Caco-2 (cell line): ENCODE measurements around the gene RYR2. TPM values are rescaled to one million over a fixed set of nuclear protein-coding genes. Genes with fewer than 3 reads are reported as not detected.

ENCODE experiments used
- BruUV-seq: library from RNA; stranded (reverse); fragments of 400-500 nt; replicated peaks from 2 replicates; lab custom pipeline; 2021; lab: Mats Ljungman, UMichigan
- CTCF ChIA-PET: fragments of 300-600 bp; sonication (Branson Sonifier 250); formaldehyde crosslinking; loops from one replicate; lab custom pipeline; 2022; ENCODE audit warnings: antibody characterized with exemption; lab: Charles Lee
- POLR2A ChIA-PET: fragments of 300-600 bp; sonication (Branson Sonifier 250); formaldehyde crosslinking; loops from one replicate; lab custom pipeline; 2022; ENCODE audit warnings: antibody characterized with exemption; lab: Charles Lee
- DNase-seq, 2 experiments: peaks; one replicate each; pipeline versions ENCODE4 v3.0.0 to v3.0.0-alpha.2; 2020 to 2022
- H3K27me3 ChIP-seq: replicated peaks from 2 replicates; pipeline ENCODE4 v1.6.0; 2011; ENCODE audit warnings: low read length; ENCODE audit not compliant: control insufficient read depth, insufficient read depth
- H3K36me3 ChIP-seq: 2 replicates; pipeline ENCODE4 v1.5.1; 2011; ENCODE audit warnings: low read length; ENCODE audit not compliant: control insufficient read depth, insufficient read depth
- H3K4me1 ChIP-seq: fragments of 250-450 bp; sonication (Bioruptor Pico); 2 replicates; pipeline ENCODE4 v1.5.1; 2020; ENCODE audit warnings: mild to moderate bottlenecking
- H3K4me3 ChIP-seq: 2 replicates; pipeline ENCODE4 v1.5.1; 2011; ENCODE audit warnings: low read depth, mild to moderate bottlenecking, control low read depth, low read length
- H3K9me3 ChIP-seq: fragments of 250-450 bp; sonication (Bioruptor Pico); 2 replicates; pipeline ENCODE4 v1.5.1; 2020; ENCODE audit warnings: mild to moderate bottlenecking, moderate library complexity
- H3K27ac Mint-ChIP-seq: one replicate; pipeline ENCODE4 v1.8.0; 2022; ENCODE audit warnings: mixed read lengths; ENCODE audit not compliant: unreplicated experiment
- H3K27me3 Mint-ChIP-seq: one replicate; pipeline ENCODE4 v1.8.0; 2022; ENCODE audit warnings: mixed read lengths; ENCODE audit not compliant: insufficient read depth, unreplicated experiment
- H3K36me3 Mint-ChIP-seq: one replicate; pipeline ENCODE4 v1.8.0; 2022; ENCODE audit warnings: mild to moderate bottlenecking, mixed read lengths; ENCODE audit not compliant: insufficient read depth, unreplicated experiment
- H3K4me1 Mint-ChIP-seq: one replicate; pipeline ENCODE4 v1.8.0; 2022; ENCODE audit warnings: low read depth, mixed read lengths; ENCODE audit not compliant: unreplicated experiment
- H3K4me3 Mint-ChIP-seq: one replicate; pipeline ENCODE4 v1.8.0; 2022; ENCODE audit warnings: mild to moderate bottlenecking, moderate library complexity, mixed read lengths; ENCODE audit not compliant: unreplicated experiment
- H3K9me3 Mint-ChIP-seq: one replicate; pipeline ENCODE4 v1.8.0; 2022; ENCODE audit warnings: mixed read lengths; ENCODE audit not compliant: unreplicated experiment
- CTCF ChIP-seq, 2 experiments: fragments of 200-600 bp in 1 of 2; IDR thresholded peaks; 1 replicate in 1 of 2; 2 replicates in 1 of 2; pipeline versions ENCODE4 v1.5.1 to v1.8.0; 2011 to 2022; ENCODE audit warnings: antibody characterized with exemption in 1 of 2, control low read depth in 1 of 2, inconsistent platforms in 1 of 2, low read depth in 1 of 2, low read length in 1 of 2, mild to moderate bottlenecking in 1 of 2, moderate library complexity in 1 of 2; ENCODE audit not compliant: insufficient read depth in 1 of 2, severe bottlenecking in 1 of 2, unreplicated experiment in 1 of 2
- intact Hi-C: fragments of 100-400 bp; cut with micrococcal nuclease; formaldehyde crosslinking; loops from one replicate; pipeline ENCODE4 v1.10.0; 2022; ENCODE audit not compliant: unreplicated experiment
- total RNA-seq: library from RNA; stranded (reverse); gene quantifications from 2 replicates; pipeline ENCODE4 v1.2.3, GENCODE V29; 2022

Gene RYR2
- total RNA-seq, 1 experiment from 2014 or later = 3.4 TPM

- H3K4me1 Mint-ChIP-seq = no peaks in the 10 kb centered on the region
- ChIA-PET CTCF (no interaction called here), POLR2A (no interaction called here)
- no peak overlapping the region for H3K4me3 Mint-ChIP-seq
- BruUV-seq = no TSS peak
- H3K27ac Mint-ChIP-seq = no peak overlapping the region
- intact Hi-C loops = no loop called here
- TF ChIP-seq CTCF (IDR thresholded peaks at IDR 0.05; ENCODE audit: insufficient read depth in 1 of 2, low read depth in 1 of 2, low read length in 1 of 2, severe bottlenecking in 1 of 2, unreplicated experiment in 1 of 2) = no peak
- Histone ChIP-seq H3K4me1 (no peaks in the 10 kb centered on the region), H3K27me3 (no peaks in the 10 kb centered on the region), H3K4me3 (no peak overlapping the region), H3K36me3 (no peaks in the 10 kb centered on the region), H3K9me3 (no peaks in the 10 kb centered on the region)
- no peaks in the 10 kb centered on the region for H3K9me3 Mint-ChIP-seq
- DNase-seq = no peak
- peaks cover 9% of the 10 kb centered on the region for H3K27me3 Mint-ChIP-seq
- no peaks in the 10 kb centered on the region for H3K36me3 Mint-ChIP-seq
Observed at GRCh38 chr1:237353918-237354317, 311.9 kb downstream of the RYR2 start.

- Histone ChIP-seq H3K27me3 (no peaks in the 10 kb centered on the region), H3K9me3 (no peaks in the 10 kb centered on the region), H3K4me1 (no peaks in the 10 kb centered on the region), H3K36me3 (no peaks in the 10 kb centered on the region), H3K4me3 (no peak overlapping the region)
- intact Hi-C loops = no loop called here
- no peak for TF ChIP-seq CTCF (IDR thresholded peaks at IDR 0.05; ENCODE audit: insufficient read depth in 1 of 2, low read depth in 1 of 2, low read length in 1 of 2, severe bottlenecking in 1 of 2, unreplicated experiment in 1 of 2)
- Mint-ChIP-seq H3K4me3 (no peak overlapping the region), H3K27ac (no peak overlapping the region), H3K27me3 (peaks cover 12% of the 10 kb centered on the region), H3K36me3 (no peaks in the 10 kb centered on the region), H3K9me3 (no peaks in the 10 kb centered on the region), H3K4me1 (no peaks in the 10 kb centered on the region)
- POLR2A ChIA-PET = no interaction called here
- CTCF ChIA-PET = no interaction called here
- DNase-seq = no peak
- no TSS peak for BruUV-seq
Observed at GRCh38 chr1:237355022-237355421, 313.0 kb downstream of the RYR2 start.

GRCh38 chr1:237358555-237358954, 316.6 kb downstream of the RYR2 start:
- Mint-ChIP-seq H3K4me1 (no peaks in the 10 kb centered on the region), H3K36me3 (no peaks in the 10 kb centered on the region), H3K27ac (no peak overlapping the region), H3K27me3 (peaks cover 15% of the 10 kb centered on the region), H3K9me3 (no peaks in the 10 kb centered on the region), H3K4me3 (no peak overlapping the region)
- no TSS peak for BruUV-seq
- no peaks in the 10 kb centered on the region for H3K36me3 ChIP-seq
- intact Hi-C loops = no loop called here
- ChIA-PET POLR2A (no interaction called here), CTCF (no interaction called here)
- H3K4me3 ChIP-seq = no peak overlapping the region
- no peaks in the 10 kb centered on the region for H3K9me3 ChIP-seq
- TF ChIP-seq CTCF (IDR thresholded peaks at IDR 0.05; ENCODE audit: insufficient read depth in 1 of 2, low read depth in 1 of 2, low read length in 1 of 2, severe bottlenecking in 1 of 2, unreplicated experiment in 1 of 2) = no peak
- no peaks in the 10 kb centered on the region for H3K4me1 ChIP-seq
- no peak for DNase-seq
- H3K27me3 ChIP-seq = no peaks in the 10 kb centered on the region
